Spleen (tissue), 11 donors: ENCODE results near the gene TLR2. TPM values are rescaled to one million over a fixed set of nuclear protein-coding genes. Genes with fewer than 3 reads are reported as not detected.

Experiments used
- DNase-seq: peaks from one replicate; pipeline ENCODE4 v3.0.0-alpha.2; 2020
- H3K27ac ChIP-seq, 8 donors: fragments of 200-600 bp; sonication (generic) in 7 of 8; 1 replicate in 4 of 8; 2 replicates in 4 of 8; pipeline versions ENCODE4 v1.5.0 to v1.8.0; 2016 to 2021; ENCODE audit warnings: inconsistent platforms in 4 of 8, mild to moderate bottlenecking in 4 of 8, moderate library complexity in 1 of 8
- H3K27me3 ChIP-seq, 7 donors: fragments of 200-600 bp; sonication (generic) in 6 of 7; replicated peaks in 1 of 7; 1 replicate in 4 of 7; 2 replicates in 3 of 7; pipeline versions ENCODE4 v1.5.0 to v1.8.0; 2016 to 2021; ENCODE audit warnings: inconsistent platforms in 3 of 7, mild to moderate bottlenecking in 1 of 7
- H3K36me3 ChIP-seq, 6 donors: fragments of 200-600 bp; sonication (generic) in 5 of 6; 1 replicate in 4 of 6; 2 replicates in 2 of 6; pipeline versions ENCODE4 v1.5.0 to v1.8.0; 2016 to 2021; ENCODE audit warnings: inconsistent platforms in 2 of 6
- H3K4me1 ChIP-seq, 6 donors: fragments of 200-600 bp; sonication (generic) in 5 of 6; 1 replicate in 3 of 6; 2 replicates in 3 of 6; pipeline versions ENCODE4 v1.5.0 to v1.8.0; 2016 to 2021; ENCODE audit warnings: inconsistent platforms in 3 of 6
- H3K4me3 ChIP-seq, 8 donors: fragments of 200-600 bp; sonication (generic) in 7 of 8; 1 replicate in 4 of 8; 2 replicates in 4 of 8; pipeline versions ENCODE4 v1.5.0 to v1.8.0; 2016 to 2021; ENCODE audit warnings: inconsistent platforms in 4 of 8, mild to moderate bottlenecking in 4 of 8, moderate library complexity in 2 of 8
- H3K9me3 ChIP-seq, 8 donors: fragments of 200-600 bp; sonication (generic) in 7 of 8; 1 replicate in 4 of 8; 2 replicates in 4 of 8; pipeline versions ENCODE4 v1.5.0 to v1.8.0; 2016 to 2021; ENCODE audit warnings: inconsistent platforms in 4 of 8
- CTCF ChIP-seq, 11 experiments: fragments of 200-600 bp in 7 of 11; fragments of 450-650 bp in 4 of 11; sonication (generic) in 4 of 11; IDR thresholded peaks in 8 of 11; conservative IDR thresholded peaks in 3 of 11; 1 replicate in 7 of 11; 2 replicates in 4 of 11; pipeline versions ENCODE4 v1.4.0 to v1.8.0; 2016 to 2021; ENCODE audit warnings: antibody characterized with exemption in 11 of 11, inconsistent platforms in 4 of 11, mild to moderate bottlenecking in 1 of 11
- POLR2A ChIP-seq, 3 donors: fragments of 450-650 bp; IDR thresholded peaks; one replicate each; pipeline ENCODE4 v1.5.1; 2017; ENCODE audit warnings: antibody characterized with exemption in 3 of 3, mild to moderate bottlenecking in 1 of 3
- POLR2AphosphoS5 ChIP-seq, 3 donors: sonication (generic); formaldehyde crosslinking; IDR thresholded peaks; one replicate each; pipeline ENCODE4 v1.5.1; 2017; ENCODE audit warnings: antibody characterized with exemption in 3 of 3
- WGBS, 5 donors: extraction: QIAGEN DNeasy Blood & Tissue Kit in 3 of 5; methylation state at CpG; one replicate each; pipeline versions ENCODE4 v1.1.5 to v1.1.7; 2013 to 2018; 5-methylcytosine and 5-hydroxymethylcytosine counted together
- intact Hi-C: fragments of 100-400 bp; cut with DNase I; formaldehyde crosslinking; loops from one replicate; pipeline ENCODE4 v1.15.0; 2023; ENCODE audit warnings: low total_unique reads
- polyA plus RNA-seq, 3 donors: library from polyadenylated mRNA; stranded (reverse); fragments of 200-250 nt; gene quantifications; one replicate each; pipeline ENCODE4 v1.2.1, GENCODE V29; 2013
- total RNA-seq, 7 donors: library from RNA; depleted of rRNA in 3 of 7; stranded (reverse); fragments of >200 nt in 3 of 7; fragmentation: NEBNext Ultra II Directional in 4 of 7; extraction: Animal tissue kit (Norgen Biotek cat#: 25700) in 4 of 7; gene quantifications; one replicate each; pipeline versions ENCODE4 v1.1.0 to v1.2.1, GENCODE V29; 2016 to 2021
- donor health status: healthy with polysubstance abuse.
- donor health status: DM: no; HTN: no; CAD: no; lungs with moderate emphysema.
- donor health status: DM: no; HTN: no; CAD: no.
- donor health status: Bipolar disorder and iron deficiency.
- donor health status: healthy.
- donor health status: DM: no; HTN: no; CAD: no.
- donor health status: DM: yes; HTN: yes; CAD: no.

Gene TLR2
- total and polyA plus RNA-seq, 10 donors: 4.8 to 167 (median 71.1) TPM

- H3K9me3 ChIP-seq: no peaks in the 10 kb centered on the region
- H3K27ac ChIP-seq: peak overlapping the region in 5 of 8 donors; percentile 33 to 65 (median 50)
- intact Hi-C loops: no loop called here
- H3K36me3 ChIP-seq: peaks cover 0 to 8% (median 0%) of the 10 kb centered on the region in 6 donors
- WGBS, 5 donors: 53 to 67% (median 59%) methylated on average over 5 of the region's 5 CpGs
- H3K4me3 ChIP-seq: no peak overlapping the region
- H3K27me3 ChIP-seq: no peaks in the 10 kb centered on the region
- TF ChIP-seq POLR2AphosphoS5 (IDR thresholded peaks at IDR 0.05) (no peak), POLR2A (IDR thresholded peaks at IDR 0.05) (no peak), CTCF (IDR thresholded peaks at IDR 0.05 in 8 of 11, conservative IDR thresholded peaks at IDR 0.05 in 3 of 11) (no peak)
- DNase-seq: no peak
- peaks cover 5 to 46% (median 34%) of the 10 kb centered on the region in 6 donors for H3K4me1 ChIP-seq
These were observed 44.1 kb downstream of the TLR2 start for GRCh38 chr4:153728151-153728550.

- 39 to 64% (median 47%) methylated on average over 4 of the region's 4 CpGs for WGBS, 5 donors
- no peak for DNase-seq
- Histone ChIP-seq H3K36me3 (peaks cover 0 to 7% (median 0%) of the 10 kb centered on the region in 6 donors), H3K4me3 (no peak overlapping the region), H3K27me3 (no peaks in the 10 kb centered on the region), H3K27ac (peak overlapping the region in 5 of 8 donors; percentile 33 to 65 (median 50)), H3K9me3 (no peaks in the 10 kb centered on the region), H3K4me1 (peaks cover 5 to 46% (median 34%) of the 10 kb centered on the region in 6 donors)
- TF ChIP-seq POLR2A (IDR thresholded peaks at IDR 0.05) (no peak), CTCF (IDR thresholded peaks at IDR 0.05 in 8 of 11, conservative IDR thresholded peaks at IDR 0.05 in 3 of 11) (no peak), POLR2AphosphoS5 (IDR thresholded peaks at IDR 0.05) (no peak)
- intact Hi-C loops: no loop called here
These were observed 44.6 kb downstream of the TLR2 start for GRCh38 chr4:153728660-153729059.

- Histone ChIP-seq H3K36me3 (no peaks in the 10 kb centered on the region), H3K27me3 (no peaks in the 10 kb centered on the region), H3K4me1 (peaks cover 5 to 46% (median 34%) of the 10 kb centered on the region in 6 donors), H3K27ac (peak overlapping the region in 4 of 8 donors; percentile 52 to 63 (median 59)), H3K4me3 (no peak overlapping the region), H3K9me3 (no peaks in the 10 kb centered on the region)
- DNase-seq: no peak
- WGBS, 5 donors: 65 to 86% (median 75%) methylated on average over 2 of the region's 2 CpGs
- intact Hi-C loops: no loop called here
- TF ChIP-seq CTCF (IDR thresholded peaks at IDR 0.05 in 8 of 11, conservative IDR thresholded peaks at IDR 0.05 in 3 of 11) (no peak), POLR2AphosphoS5 (IDR thresholded peaks at IDR 0.05) (no peak), POLR2A (IDR thresholded peaks at IDR 0.05) (no peak)
These were observed 45.8 kb downstream of the TLR2 start for GRCh38 chr4:153729895-153730294.

- no peaks in the 10 kb centered on the region for H3K9me3 ChIP-seq
- no peak overlapping the region for H3K4me3 ChIP-seq
- peaks cover 5 to 42% (median 32%) of the 10 kb centered on the region in 6 donors for H3K4me1 ChIP-seq
- 23 to 37% (median 36%) methylated on average over 3 of the region's 3 CpGs for WGBS, 5 donors
- no peak for TF ChIP-seq POLR2A (IDR thresholded peaks at IDR 0.05)
- TF ChIP-seq CTCF (IDR thresholded peaks at IDR 0.05 in 8 of 11, conservative IDR thresholded peaks at IDR 0.05 in 3 of 11): no peak
- no peak for TF ChIP-seq POLR2AphosphoS5 (IDR thresholded peaks at IDR 0.05)
- DNase-seq: no peak
- H3K27ac ChIP-seq: no peak overlapping the region
- no peaks in the 10 kb centered on the region for H3K27me3 ChIP-seq
- intact Hi-C loops: no loop called here
- H3K36me3 ChIP-seq: no peaks in the 10 kb centered on the region
These were observed 47.2 kb downstream of the TLR2 start for GRCh38 chr4:153731239-153731638.
